ENCODE data around the gene DYNC1I2.

Gene DYNC1I2

GRCh38 chr2:171735991-171736710 lies 48.9 kb downstream of the DYNC1I2 start:
- no peak for TF ChIP-seq CTCF (conservative IDR thresholded peaks at IDR 0.05)
- TF ChIP-seq ZFX (IDR thresholded peaks at IDR 0.05), result no peak
- no peak overlapping the region for H3K27ac ChIP-seq

GRCh38 chr2:171741189-171741588 lies 53.9 kb downstream of the DYNC1I2 start:
- H3K27ac ChIP-seq, result no peak overlapping the region

GRCh38 chr2:171742760-171743159 lies 55.5 kb downstream of the DYNC1I2 start:
- TF ChIP-seq CTCF (conservative IDR thresholded peaks at IDR 0.05) (no peak), ZFX (IDR thresholded peaks at IDR 0.05) (no peak)
- no peak overlapping the region for H3K27ac ChIP-seq

More at GRCh38 chr2:171741189-171741588, 53.9 kb downstream of the DYNC1I2 start:
- TF ChIP-seq ZFX (IDR thresholded peaks at IDR 0.05) (no peak), CTCF (conservative IDR thresholded peaks at IDR 0.05) (no peak)

DNA sequence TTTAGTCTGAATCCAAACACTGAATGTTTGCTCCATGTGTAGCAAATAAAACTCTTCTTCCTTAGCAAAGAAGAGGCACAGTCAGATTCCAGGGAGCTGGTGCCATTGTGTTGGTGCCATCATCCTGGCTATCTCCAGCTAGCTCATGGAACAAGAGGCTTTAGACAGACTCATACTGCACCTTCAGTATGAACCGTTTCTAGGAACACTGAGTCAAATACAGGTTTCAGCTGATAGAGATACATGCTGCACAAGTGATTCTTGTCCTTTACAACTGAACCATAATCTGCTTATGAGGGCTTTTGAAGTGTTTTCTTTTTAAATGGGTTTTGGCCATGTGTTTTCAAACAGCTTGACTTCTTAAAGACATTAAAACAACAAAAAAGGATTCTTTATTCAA lies 57.9 kb downstream of the DYNC1I2 start:
- TF ChIP-seq ZFX (IDR thresholded peaks at IDR 0.05) (no peak), CTCF (conservative IDR thresholded peaks at IDR 0.05) (no peak)
- no peak overlapping the region for H3K27ac ChIP-seq

- H3K27ac ChIP-seq, result no peak overlapping the region
- TF ChIP-seq CTCF (conservative IDR thresholded peaks at IDR 0.05), result no peak
- no peak for TF ChIP-seq ZFX (IDR thresholded peaks at IDR 0.05)
These were observed 58.5 kb downstream of the DYNC1I2 start for GRCh38 chr2:171745806-171746205.

DNA sequence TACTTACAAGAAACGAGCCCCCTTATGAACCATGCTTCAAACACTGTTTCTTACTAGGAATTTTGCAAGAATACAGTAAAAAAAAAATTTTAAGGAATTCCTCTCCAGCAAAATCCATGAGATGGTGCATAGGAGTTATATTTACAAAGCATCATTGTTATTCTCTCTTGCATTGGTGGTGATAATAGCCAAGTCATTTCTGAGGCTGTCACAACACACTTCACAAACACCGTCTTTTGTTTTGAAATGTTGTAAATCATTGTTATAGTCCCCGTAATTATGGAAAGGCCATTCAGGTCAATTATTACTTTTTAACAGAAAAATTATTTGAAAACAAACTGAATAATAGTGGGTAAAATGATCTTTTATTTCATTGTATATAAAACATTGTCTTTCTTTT lies 60.1 kb downstream of the DYNC1I2 start:
- no peak overlapping the region for H3K27ac ChIP-seq

More for the DNA sequence above, 60.1 kb downstream of the DYNC1I2 start:
- TF ChIP-seq ZFX (IDR thresholded peaks at IDR 0.05) (no peak), CTCF (conservative IDR thresholded peaks at IDR 0.05) (no peak)

Data from C4-2B (cell line).